Thyroid gland (tissue), 4 donors: ENCODE data around the gene CTIF.

Source experiments
- CTCF ChIP-seq, 6 experiments: fragments of 200-600 bp in 3 of 6; fragments of 450-650 bp in 3 of 6; sonication (generic) in 3 of 6; IDR thresholded peaks; one replicate each; pipeline ENCODE4 v1.5.1; 2016 to 2019; ENCODE audit warnings: antibody characterized with exemption in 6 of 6, mild to moderate bottlenecking in 2 of 6, inconsistent platforms in 1 of 6, moderate library complexity in 1 of 6
- POLR2A ChIP-seq, 2 donors: fragments of 450-650 bp; IDR thresholded peaks; one replicate each; pipeline ENCODE4 v1.6.1; 2017; ENCODE audit warnings: antibody characterized with exemption in 2 of 2, mild to moderate bottlenecking in 2 of 2, moderate library complexity in 1 of 2

GRCh38 chr18:48675912-48676311, 137.1 kb downstream of the CTIF start:
- TF ChIP-seq CTCF (IDR thresholded peaks at IDR 0.05) (no peak), POLR2A (IDR thresholded peaks at IDR 0.05) (no peak)
